Measurements from ENCODE around the gene TCP1. TPM values are rescaled to one million over a fixed set of nuclear protein-coding genes. Genes with fewer than 3 reads are reported as not detected.

TCP1 gene
- total and polyA plus RNA-seq, 2 experiments from 2014 or later, result 222 to 346 TPM

GRCh38 chr6:159826968-159827647, 37.7 kb upstream of the TCP1 start:
- TF ChIP-seq, protein P1, sequence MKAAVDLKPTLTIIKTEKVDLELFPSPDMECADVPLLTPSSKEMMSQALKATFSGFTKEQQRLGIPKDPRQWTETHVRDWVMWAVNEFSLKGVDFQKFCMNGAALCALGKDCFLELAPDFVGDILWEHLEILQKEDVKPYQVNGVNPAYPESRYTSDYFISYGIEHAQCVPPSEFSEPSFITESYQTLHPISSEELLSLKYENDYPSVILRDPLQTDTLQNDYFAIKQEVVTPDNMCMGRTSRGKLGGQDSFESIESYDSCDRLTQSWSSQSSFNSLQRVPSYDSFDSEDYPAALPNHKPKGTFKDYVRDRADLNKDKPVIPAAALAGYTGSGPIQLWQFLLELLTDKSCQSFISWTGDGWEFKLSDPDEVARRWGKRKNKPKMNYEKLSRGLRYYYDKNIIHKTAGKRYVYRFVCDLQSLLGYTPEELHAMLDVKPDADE (IDR thresholded peaks at IDR 0.05), result no peak
- no peak for TF ChIP-seq NANOG (IDR thresholded peaks at IDR 0.05; ENCODE audit: borderline replicate concordance)
- no peak for TF ChIP-seq CTCF (conservative IDR thresholded peaks at IDR 0.05; ENCODE audit: low read depth in 2 of 2)
- no peak overlapping the region for H2AFZ ChIP-seq
- H3K36me3 ChIP-seq (ENCODE audit: insufficient read depth), result no peaks in the 10 kb centered on the region
- no peaks in the 10 kb centered on the region for H3K9me2 ChIP-seq (ENCODE audit: insufficient read depth)
- H3K4me1 ChIP-seq (ENCODE audit: insufficient read depth), result peaks cover 18% of the 10 kb centered on the region
- no peak overlapping the region for H3K4me3 Mint-ChIP-seq
- H3K79me2 ChIP-seq (replicated peaks; ENCODE audit: insufficient read depth), result no peaks in the 10 kb centered on the region
- no peaks in the 10 kb centered on the region for H3F3A ChIP-seq (replicated peaks; ENCODE audit: low read depth)
- ATAC-seq (no peak), DNase-seq (ENCODE audit: low spot score) (no peak)
- H3K27me3 Mint-ChIP-seq (ENCODE audit: insufficient read depth, low read depth, poor library complexity), result peaks cover 16% of the 10 kb centered on the region
- peaks cover 8% of the 10 kb centered on the region; the same call in 2 of the 3 replicates for H3K36me3 Mint-ChIP-seq (ENCODE audit: low read depth)
- no peak overlapping the region for H3K27ac ChIP-seq (ENCODE audit: low read depth)
- no peak overlapping the region for H3K4me2 ChIP-seq
- H4K20me1 ChIP-seq (replicated peaks; ENCODE audit: insufficient read depth), result no peaks in the 10 kb centered on the region
- H3K4me1 Mint-ChIP-seq, result peaks cover 31% of the 10 kb centered on the region
- no peak overlapping the region for H3K4me3 ChIP-seq
- no peak overlapping the region for H3K27ac Mint-ChIP-seq
- H3K9me3 Mint-ChIP-seq, result peaks cover 8% of the 10 kb centered on the region; the same call in 1 of the 3 replicates
- H3K27me3 ChIP-seq (ENCODE audit: insufficient read depth), result no peaks in the 10 kb centered on the region

DNA sequence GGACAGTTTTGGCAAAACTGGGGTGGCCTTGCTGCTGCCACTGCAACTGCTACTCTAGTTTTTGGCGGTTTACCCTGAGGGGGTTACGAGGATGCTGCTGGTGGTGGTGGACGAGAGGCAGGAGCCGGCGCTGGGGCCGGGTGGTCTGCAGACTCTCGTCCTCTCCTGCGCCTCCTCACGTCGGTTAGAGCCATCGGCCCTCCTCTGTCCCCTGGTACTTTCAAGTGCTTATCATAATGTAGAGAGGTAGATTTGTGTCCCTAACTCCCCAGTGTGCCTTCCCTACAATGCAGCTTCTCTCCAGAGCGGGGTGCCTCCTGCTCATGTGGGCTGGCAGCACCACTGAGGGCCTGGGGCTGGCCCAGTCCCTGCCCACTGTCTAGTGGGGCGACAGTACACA, 36.6 kb upstream of the TCP1 start:
- Histone ChIP-seq H3K9me2 (ENCODE audit: insufficient read depth) (no peaks in the 10 kb centered on the region), H3K4me2 (no peak overlapping the region), H3F3A (replicated peaks; ENCODE audit: low read depth) (no peaks in the 10 kb centered on the region), H2AFZ (no peak overlapping the region), H3K4me1 (ENCODE audit: insufficient read depth) (peaks cover 15% of the 10 kb centered on the region), H3K27ac (ENCODE audit: low read depth) (no peak overlapping the region), H3K27me3 (ENCODE audit: insufficient read depth) (no peaks in the 10 kb centered on the region), H3K4me3 (no peak overlapping the region), H4K20me1 (replicated peaks; ENCODE audit: insufficient read depth) (no peaks in the 10 kb centered on the region), H3K79me2 (replicated peaks; ENCODE audit: insufficient read depth) (no peaks in the 10 kb centered on the region), H3K36me3 (ENCODE audit: insufficient read depth) (no peaks in the 10 kb centered on the region)
- Mint-ChIP-seq H3K27me3 (ENCODE audit: insufficient read depth, low read depth, poor library complexity) (peaks cover 8% of the 10 kb centered on the region), H3K4me3 (no peak overlapping the region), H3K36me3 (ENCODE audit: low read depth) (0 out of 3 replicates have a peak, but pooled peaks cover under 1% of the 10 kb centered on the region), H3K4me1 (peaks cover 23% of the 10 kb centered on the region), H3K27ac (no peak overlapping the region), H3K9me3 (no peaks in the 10 kb centered on the region)
- DNase-seq (ENCODE audit: low spot score) (no peak), ATAC-seq (no peak)
- TF ChIP-seq STAT1 (IDR thresholded peaks at IDR 0.05; ENCODE audit: unreplicated experiment) (no peak), CREB1 (CRISPR knock-in tag; IDR thresholded peaks at IDR 0.05; ENCODE audit: low read depth) (no peak), REST (IDR thresholded peaks at IDR 0.05; ENCODE audit: unreplicated experiment) (no peak)
- TF ChIP-seq, protein P1 (IDR thresholded peaks at IDR 0.05), result no peak

All from GM23338 (cell line).